Right lobe of liver (tissue), 6 donors: ENCODE measurements around the gene PKDREJ. TPM values are rescaled to one million over a fixed set of nuclear protein-coding genes. Genes with fewer than 3 reads are reported as not detected.

Source experiments
- ATAC-seq, 4 donors: fragments of 200-7000 bp; cut with Tn5 transposase; one replicate each; pipeline ENCODE4 v1.9.1; 2020; ENCODE audit warnings: mild to moderate bottlenecking in 4 of 4, moderate library complexity in 4 of 4
- DNase-seq, 3 donors: peaks; one replicate each; pipeline ENCODE4 v3.0.0-alpha.2; 2020
- H3K27ac ChIP-seq, 3 donors: fragments of 200-600 bp; one replicate each; pipeline ENCODE4 v1.8.0; 2022
- H3K27me3 ChIP-seq, 2 donors: fragments of 200-600 bp; one replicate each; pipeline ENCODE4 v1.8.0; 2022
- H3K36me3 ChIP-seq, 4 donors: fragments of 200-600 bp; sonication (generic) in 1 of 4; one replicate each; pipeline versions ENCODE4 v1.5.1 to v1.8.0; 2017 to 2022; ENCODE audit warnings: control low read depth in 1 of 4
- H3K4me1 ChIP-seq, 4 donors: fragments of 200-600 bp; sonication (generic) in 1 of 4; one replicate each; pipeline versions ENCODE4 v1.5.1 to v1.8.0; 2017 to 2022; ENCODE audit warnings: control low read depth in 1 of 4
- H3K4me3 ChIP-seq, 3 donors: fragments of 200-600 bp; one replicate each; pipeline ENCODE4 v1.8.0; 2022
- H3K9me3 ChIP-seq, 4 donors: fragments of 200-600 bp; sonication (generic) in 1 of 4; one replicate each; pipeline versions ENCODE4 v1.5.1 to v1.8.0; 2017 to 2022; ENCODE audit warnings: control low read depth in 1 of 4
- POLR2A ChIP-seq: fragments of 450-650 bp; IDR thresholded peaks from one replicate; pipeline ENCODE4 v1.6.1; 2017; ENCODE audit warnings: antibody characterized with exemption, mild to moderate bottlenecking
- WGBS: methylation state at CpG from one replicate; pipeline ENCODE4 v1.1.6; 2018; ENCODE audit warnings: low coverage, low lambda C conversion rate; ENCODE audit not compliant: insufficient coverage; ENCODE audit errors: missing lambda C conversion rate; 5-methylcytosine and 5-hydroxymethylcytosine counted together
- intact Hi-C, 2 donors: fragments of 100-400 bp; cut with DNase I; formaldehyde crosslinking; loops; one replicate each; pipeline versions ENCODE4 v1.11.2 to v1.14.1; 2022
- total RNA-seq, 6 experiments: library from RNA; depleted of rRNA in 2 of 6; stranded (reverse); fragments of >200 nt in 2 of 6; fragmentation: NEBNext Ultra II Directional in 3 of 6; extraction: Animal tissue kit (Norgen Biotek cat#: 25700) in 3 of 6; gene quantifications; one replicate each; pipeline versions ENCODE4 v1.1.0 to v1.2.4, GENCODE V29; 2016 to 2023
- TF ChIP-seq, protein P1 (sequence below), 4 donors: fragments of 200-600 bp in 3 of 4; fragments of 450-650 bp in 1 of 4; IDR thresholded peaks; one replicate each; pipeline versions ENCODE4 v1.5.1 to v1.8.0; 2016 to 2022; ENCODE audit warnings: antibody characterized with exemption in 4 of 4, mild to moderate bottlenecking in 2 of 4
- donor health status: DM: no; HTN: yes; CAD: no.
- donor health status: DM: no; HTN: no; CAD: no.
- donor health status: DM: no; HTN: no; CAD: no.
- donor health status: DM: no; HTN: yes; CAD: no.
- donor health status: DM: no; HTN: yes; CAD: no.

Gene PKDREJ
- total RNA-seq, 6 experiments from 2014 or later = 0.05 to 0.07 TPM; not detected in 4

DNA sequence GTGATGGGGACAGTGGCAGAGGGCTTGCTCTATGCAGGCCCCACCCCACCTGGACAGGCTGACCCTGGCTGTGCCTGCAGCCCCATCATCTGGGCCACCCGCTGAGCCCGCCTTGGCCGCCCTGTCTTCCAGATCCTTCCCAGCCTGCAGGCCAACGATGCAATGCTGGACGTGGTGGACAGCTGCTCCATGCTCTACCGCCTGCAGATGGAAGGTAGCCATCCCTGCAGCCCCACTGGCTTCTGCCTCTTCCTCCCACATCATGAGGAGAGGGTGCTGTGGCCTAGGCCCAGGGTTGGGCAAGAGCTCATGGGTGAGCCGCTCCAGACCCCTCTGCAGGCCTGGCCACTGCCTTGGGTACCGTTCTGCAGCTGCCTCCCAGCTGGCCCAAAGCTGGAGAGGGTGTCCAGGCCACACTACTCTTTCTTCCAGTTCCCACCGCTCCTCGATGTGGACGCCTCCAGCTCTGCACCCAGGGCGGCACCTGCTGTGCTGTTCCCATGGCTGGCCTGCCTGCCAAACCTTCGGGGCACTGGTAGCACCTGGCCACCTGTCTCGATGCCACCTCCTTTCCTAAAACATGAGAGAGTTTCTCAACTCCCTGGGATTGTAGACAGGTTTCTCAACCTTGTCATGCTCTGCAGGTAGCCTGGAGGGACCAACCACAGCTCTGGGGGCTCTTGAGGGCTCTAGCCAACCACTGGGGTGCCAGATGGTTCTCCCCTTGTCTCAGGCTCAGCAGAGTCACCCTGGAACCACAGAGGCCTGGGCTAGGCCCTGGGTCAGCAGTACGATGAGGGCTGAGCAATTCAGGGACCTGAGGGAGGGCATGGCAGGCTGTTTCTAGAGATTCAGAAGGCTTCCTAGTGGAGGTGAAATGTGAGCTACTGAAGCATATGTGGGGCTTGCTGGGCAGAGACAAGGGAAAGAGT lies 24.1 kb upstream of the PKDREJ start:
- intact Hi-C loops = loop anchor here in 1 of 2 donors (10.0 kb wide), 1 partner anchor 52 kb away; no protein-coding TSS in a partner anchor
- TF ChIP-seq, protein P1, sequence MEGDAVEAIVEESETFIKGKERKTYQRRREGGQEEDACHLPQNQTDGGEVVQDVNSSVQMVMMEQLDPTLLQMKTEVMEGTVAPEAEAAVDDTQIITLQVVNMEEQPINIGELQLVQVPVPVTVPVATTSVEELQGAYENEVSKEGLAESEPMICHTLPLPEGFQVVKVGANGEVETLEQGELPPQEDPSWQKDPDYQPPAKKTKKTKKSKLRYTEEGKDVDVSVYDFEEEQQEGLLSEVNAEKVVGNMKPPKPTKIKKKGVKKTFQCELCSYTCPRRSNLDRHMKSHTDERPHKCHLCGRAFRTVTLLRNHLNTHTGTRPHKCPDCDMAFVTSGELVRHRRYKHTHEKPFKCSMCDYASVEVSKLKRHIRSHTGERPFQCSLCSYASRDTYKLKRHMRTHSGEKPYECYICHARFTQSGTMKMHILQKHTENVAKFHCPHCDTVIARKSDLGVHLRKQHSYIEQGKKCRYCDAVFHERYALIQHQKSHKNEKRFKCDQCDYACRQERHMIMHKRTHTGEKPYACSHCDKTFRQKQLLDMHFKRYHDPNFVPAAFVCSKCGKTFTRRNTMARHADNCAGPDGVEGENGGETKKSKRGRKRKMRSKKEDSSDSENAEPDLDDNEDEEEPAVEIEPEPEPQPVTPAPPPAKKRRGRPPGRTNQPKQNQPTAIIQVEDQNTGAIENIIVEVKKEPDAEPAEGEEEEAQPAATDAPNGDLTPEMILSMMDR (IDR thresholded peaks at IDR 0.05) = no peak
- no peak for TF ChIP-seq POLR2A
- Histone ChIP-seq H3K36me3 (peaks cover 8 to 98% (median 59%) of the 10 kb centered on the region in 4 donors), H3K27me3 (no peaks in the 10 kb centered on the region), H3K4me1 (no peaks in the 10 kb centered on the region), H3K27ac (peak overlapping the region; percentile 26 to 38 (median 37)), H3K4me3 (no peak overlapping the region), H3K9me3 (no peaks in the 10 kb centered on the region)
- ATAC-seq (peak in 1 of 4 donors; percentile 4), DNase-seq (peak in 1 of 3 donors; percentile 22)
- 88% methylated on average over 1 of the region's 15 CpGs for WGBS

DNA sequence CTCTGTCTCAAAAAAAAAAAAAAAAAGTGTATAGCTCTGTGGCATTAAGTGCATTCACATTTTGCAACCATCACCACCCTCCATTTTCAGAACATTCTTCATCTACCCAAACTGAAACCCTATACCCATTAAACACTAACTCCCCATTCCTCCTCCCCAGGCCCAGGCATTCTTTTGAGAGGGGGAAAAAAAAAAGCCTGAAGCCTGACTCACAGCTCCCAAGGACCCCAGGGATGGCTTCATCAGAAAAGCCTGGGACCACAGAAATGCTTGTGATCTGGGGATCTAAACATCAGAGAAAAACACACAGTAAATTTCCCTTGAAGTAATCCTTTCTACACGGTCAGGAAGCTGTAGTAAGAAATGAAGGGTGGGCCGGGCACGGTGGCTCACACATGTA lies 22.9 kb upstream of the PKDREJ start:
- Histone ChIP-seq H3K4me3 (no peak overlapping the region), H3K36me3 (peaks cover 8 to 98% (median 57%) of the 10 kb centered on the region in 4 donors), H3K27me3 (no peaks in the 10 kb centered on the region), H3K9me3 (no peaks in the 10 kb centered on the region), H3K4me1 (no peaks in the 10 kb centered on the region), H3K27ac (no peak overlapping the region)
- TF ChIP-seq, protein P1 (IDR thresholded peaks at IDR 0.05) = no peak
- no peak for TF ChIP-seq POLR2A
- no peak for ATAC-seq
- intact Hi-C loops = loop anchor here in 1 of 2 donors (10.0 kb wide), 1 partner anchor 51 kb away; no protein-coding TSS in a partner anchor
- WGBS = 79% methylated on average over 3 of the region's 3 CpGs
- no peak for DNase-seq

DNA sequence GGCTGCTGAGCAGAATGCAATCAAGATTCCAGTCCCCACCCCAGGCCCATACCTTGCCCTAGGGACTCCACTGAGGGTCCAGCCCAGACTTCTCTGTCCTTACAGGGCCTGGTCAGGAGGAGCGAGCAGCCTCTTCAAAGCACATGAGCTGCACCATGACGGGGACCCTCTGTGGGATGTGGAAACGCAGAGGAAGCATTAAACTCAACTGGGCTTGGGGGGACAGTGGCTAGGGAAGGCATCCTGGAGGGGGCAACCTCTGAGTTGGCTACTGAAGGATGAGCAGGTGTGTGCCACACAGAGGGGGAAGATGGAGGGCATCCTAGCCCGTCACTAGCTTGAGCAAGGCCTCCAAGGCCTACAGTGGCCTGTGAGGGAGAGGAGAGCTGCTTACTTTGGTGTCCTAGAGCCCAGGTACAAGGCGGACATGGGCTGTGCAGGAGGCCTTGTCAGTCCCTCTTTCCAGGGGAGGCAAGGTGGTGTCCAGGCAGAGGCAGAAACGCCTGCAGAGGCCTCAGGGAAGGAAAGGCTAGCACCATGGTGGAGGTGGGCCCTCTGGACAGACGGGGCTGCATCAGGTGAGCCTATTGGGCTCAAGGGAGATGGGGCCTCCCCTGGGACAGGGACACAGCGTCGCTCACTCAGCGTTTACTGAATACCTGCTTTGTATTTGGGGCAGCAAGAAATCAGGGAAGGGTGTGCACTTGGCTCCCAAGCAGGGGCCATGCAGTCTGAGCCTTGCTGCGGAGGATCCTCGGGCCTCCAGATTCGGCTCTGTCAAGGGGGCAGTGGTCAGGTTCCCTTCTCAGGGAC lies 18.9 kb upstream of the PKDREJ start:
- H3K27ac ChIP-seq = peak overlapping the region in 1 of 3 donors; percentile 13
- WGBS = 100% methylated on average over 3 of the region's 13 CpGs
- H3K4me3 ChIP-seq = no peak overlapping the region
- TF ChIP-seq POLR2A = no peak
- TF ChIP-seq, protein P1 (IDR thresholded peaks at IDR 0.05) = no peak
- no peaks in the 10 kb centered on the region for H3K4me1 ChIP-seq
- DNase-seq (no peak), ATAC-seq (no peak)
- H3K36me3 ChIP-seq = peaks cover 8 to 100% (median 64%) of the 10 kb centered on the region in 4 donors
- intact Hi-C loops = loop anchor here in 1 of 2 donors (10.0 kb wide), 1 partner anchor 47 kb away; no protein-coding TSS in a partner anchor
- H3K9me3 ChIP-seq = no peaks in the 10 kb centered on the region
- no peaks in the 10 kb centered on the region for H3K27me3 ChIP-seq

DNA sequence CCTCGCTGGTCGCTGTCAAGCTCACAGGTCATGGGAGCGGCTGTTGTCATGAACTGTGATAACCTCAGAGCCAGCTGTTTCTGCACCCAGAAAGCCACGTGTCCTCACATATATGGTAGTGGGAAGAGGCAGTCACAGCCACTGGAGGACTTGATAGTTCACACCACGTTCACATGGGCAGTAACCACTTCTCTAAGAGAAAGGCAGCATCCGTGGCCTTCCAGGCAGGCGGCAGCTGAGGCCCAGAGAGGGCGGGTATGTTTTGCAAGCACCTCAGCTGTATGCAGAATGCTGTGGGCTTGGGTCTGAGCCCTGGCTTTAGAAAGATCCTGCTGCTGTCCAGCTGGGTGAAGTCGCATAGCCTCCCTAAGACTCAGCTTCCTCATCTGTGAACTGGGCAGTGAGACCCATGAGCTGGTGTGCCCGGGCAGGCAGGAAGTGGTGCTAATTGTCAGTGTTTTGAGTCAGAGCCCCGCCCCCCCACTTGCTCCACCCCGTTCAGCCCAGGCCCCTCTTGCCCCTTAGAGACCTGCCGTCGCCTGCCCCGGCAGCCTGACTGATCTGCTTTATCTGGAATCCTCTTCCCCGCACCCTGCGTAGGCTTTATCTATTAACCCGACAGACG lies 18.0 kb upstream of the PKDREJ start:
- TF ChIP-seq, protein P1 (IDR thresholded peaks at IDR 0.05) = no peak
- no peak for TF ChIP-seq POLR2A
- 83% methylated on average over 9 of the region's 19 CpGs for WGBS
- H3K27ac ChIP-seq = peak overlapping the region in 1 of 3 donors; percentile 62
- DNase-seq = peak in 1 of 3 donors; percentile 41
- intact Hi-C loops = loop anchor here in 1 of 2 donors (10.0 kb wide), 1 partner anchor 46 kb away; no protein-coding TSS in a partner anchor
- H3K36me3 ChIP-seq = peaks cover 8 to 100% (median 64%) of the 10 kb centered on the region in 4 donors
- no peaks in the 10 kb centered on the region for H3K27me3 ChIP-seq
- H3K4me1 ChIP-seq = no peaks in the 10 kb centered on the region
- no peaks in the 10 kb centered on the region for H3K9me3 ChIP-seq
- no peak overlapping the region for H3K4me3 ChIP-seq
- ATAC-seq = peak; percentile 34 to 78 (median 56)
